GM18873 (cell line): ENCODE results near the gene JAZF1.
"Not testable (repeated sequence)": the region's sequence is repeated elsewhere in the genome, so short reads cannot be mapped to it uniquely, and the experiment has no call there.

Experiments
- ATAC-seq: cut with Tn5 transposase; IDR thresholded peaks from one replicate; pipeline ENCODE4 v1.9.1; 2021; ENCODE audit warnings: mild to moderate bottlenecking, moderate library complexity, moderate number of reproducible peaks; ENCODE audit not compliant: unreplicated experiment, low FRiP score

JAZF1 gene

GRCh38 chr7:27901028-27901760 is 279.4 kb downstream of the JAZF1 start:
- no peak for ATAC-seq

GRCh38 chr7:27900006-27900405 is 280.6 kb downstream of the JAZF1 start:
- no peak for ATAC-seq

DNA sequence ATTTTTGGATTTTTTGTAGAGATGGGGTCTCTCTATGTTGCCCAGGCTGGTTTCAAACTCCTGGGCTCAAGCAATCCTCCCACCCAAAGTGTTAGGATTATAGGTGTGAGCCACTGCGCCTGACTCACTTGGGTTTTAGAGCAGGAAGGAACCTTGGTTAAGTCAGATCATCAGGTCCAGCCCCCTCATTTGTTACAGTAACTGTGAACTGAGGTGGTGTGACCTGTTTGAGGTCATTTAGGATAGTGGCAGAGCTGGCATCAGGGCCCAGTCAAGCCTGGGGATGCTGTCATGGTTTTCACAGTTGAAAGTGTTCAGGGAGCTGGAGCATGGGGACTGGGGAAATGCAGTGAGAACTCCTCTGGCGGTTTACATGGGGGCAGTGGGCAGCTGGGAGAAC is 281.0 kb downstream of the JAZF1 start:
- ATAC-seq, result no peak

DNA sequence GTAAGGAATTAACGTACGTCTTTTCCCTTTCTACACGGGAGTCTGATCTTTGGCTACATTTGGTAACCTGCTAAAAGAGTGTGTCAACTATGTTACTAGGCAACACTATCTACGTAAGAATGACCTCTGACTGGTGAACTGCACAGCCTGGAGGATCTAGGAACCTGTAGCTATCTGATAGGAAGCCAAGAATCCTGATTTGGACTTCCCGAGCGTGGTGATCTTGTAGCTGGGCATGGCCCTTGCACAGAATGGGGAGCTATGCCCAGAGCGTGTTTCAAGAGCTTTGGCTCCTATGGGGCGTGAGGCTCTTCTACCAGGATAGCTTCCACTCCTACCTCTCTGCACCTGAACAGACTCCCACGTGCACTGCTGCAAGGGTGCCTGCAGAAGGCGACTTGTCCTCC is 283.2 kb downstream of the JAZF1 start:
- no peak for ATAC-seq

DNA sequence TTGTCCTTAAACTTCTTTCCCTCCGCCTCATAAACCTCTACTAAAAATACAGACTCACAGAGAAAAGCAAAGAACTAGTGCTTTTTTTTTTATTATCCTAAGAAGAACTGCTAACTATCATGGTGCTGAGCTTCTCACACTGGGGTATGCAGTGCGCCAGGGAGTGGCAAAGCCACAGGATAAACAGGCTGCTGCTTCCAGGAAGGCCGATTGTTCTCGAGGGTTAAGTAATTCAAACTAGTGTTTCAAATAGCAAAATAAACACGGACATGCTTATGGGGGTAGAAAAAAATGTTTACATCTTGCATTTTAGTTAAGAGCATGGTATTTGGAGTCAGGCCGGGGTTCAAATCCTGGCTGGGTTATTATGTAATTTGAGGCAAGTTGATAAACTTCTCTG is 283.6 kb downstream of the JAZF1 start:
- ATAC-seq, result no peak

DNA sequence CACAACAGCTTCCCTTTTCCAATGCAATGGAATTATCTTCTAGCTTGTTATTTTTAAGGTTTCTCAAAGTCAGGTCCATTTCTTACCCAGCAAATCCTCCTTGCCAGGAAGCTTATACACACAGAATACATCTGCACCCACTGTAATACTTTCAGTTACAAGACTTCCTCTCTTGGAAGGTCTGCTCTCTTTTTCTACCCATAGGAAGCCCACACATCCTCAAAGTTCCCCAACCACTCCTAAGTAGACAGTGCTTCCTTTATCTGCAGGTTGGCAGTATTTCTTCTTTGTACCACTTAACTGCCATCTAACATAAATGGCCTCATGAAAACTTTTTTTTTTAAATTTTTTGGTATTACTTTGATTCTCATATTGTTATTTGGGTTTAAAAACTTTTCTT is 285.0 kb downstream of the JAZF1 start:
- ATAC-seq, result no peak

- ATAC-seq, result peak; percentile 99
Measured at GRCh38 chr7:27890205-27890849, 290.3 kb downstream of the JAZF1 start.

DNA sequence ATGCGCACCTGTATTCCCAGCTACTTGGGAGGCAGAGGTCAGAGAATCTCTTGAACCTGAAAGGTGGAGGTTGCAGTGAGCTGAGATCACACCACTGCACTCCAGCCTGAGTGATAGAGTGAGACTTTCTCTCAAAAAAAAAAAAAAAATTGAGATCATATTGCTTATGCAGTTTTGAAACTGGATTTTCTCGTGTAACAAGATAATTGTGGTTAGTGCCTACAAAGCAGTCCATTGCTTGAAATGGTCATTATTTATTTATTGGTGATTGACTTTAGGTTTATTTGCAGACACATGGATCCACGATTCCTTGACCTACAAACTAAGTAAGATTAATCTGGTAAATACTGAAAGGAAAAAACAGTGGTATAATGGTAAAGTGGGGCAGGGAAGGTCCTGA is 290.8 kb downstream of the JAZF1 start:
- peak; percentile 2 for ATAC-seq

DNA sequence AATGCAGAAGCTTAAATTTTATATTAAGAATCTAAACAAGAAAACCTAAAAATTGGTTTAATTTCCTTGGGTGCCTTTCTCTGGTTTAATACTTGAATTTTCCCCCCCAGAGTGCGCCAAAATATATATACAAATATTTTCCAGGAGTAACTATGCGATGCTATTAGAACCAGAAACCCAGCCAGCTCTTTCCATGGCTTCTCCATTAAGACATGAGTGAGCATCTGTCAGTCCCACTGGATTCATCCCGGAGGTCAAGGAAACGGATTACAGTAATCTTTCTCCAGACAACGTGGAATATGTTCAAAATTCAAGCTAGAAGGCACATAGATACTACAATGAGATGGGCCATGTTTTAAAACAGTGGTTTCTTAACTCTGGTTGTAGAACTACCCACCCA is 291.9 kb downstream of the JAZF1 start:
- no peak for ATAC-seq

- ATAC-seq, result not testable (repeated sequence)
Measured at GRCh38 chr7:27886710-27887109, 293.9 kb downstream of the JAZF1 start.

DNA sequence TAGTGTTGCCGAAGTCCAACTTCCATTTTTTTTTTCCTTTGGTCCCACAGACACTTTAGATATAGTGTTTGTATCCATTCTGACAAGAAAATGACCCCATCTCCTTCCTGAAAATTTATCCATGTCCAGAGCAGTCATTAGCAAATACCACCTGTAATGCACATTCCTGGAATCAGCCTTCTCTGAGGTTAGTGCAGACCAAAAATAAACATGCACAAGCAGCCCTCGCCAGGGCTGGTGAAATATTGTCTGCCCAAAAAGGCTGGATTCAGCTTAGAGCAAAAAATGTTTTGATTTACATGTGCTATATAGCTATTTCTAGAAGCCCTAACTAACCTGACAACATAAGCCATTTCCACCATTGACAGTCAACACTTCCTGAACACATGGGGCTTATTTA is 294.9 kb downstream of the JAZF1 start:
- no peak for ATAC-seq

GRCh38 chr7:27883696-27884095 is 296.9 kb downstream of the JAZF1 start:
- ATAC-seq, result no peak

- ATAC-seq, result no peak
Measured at GRCh38 chr7:27876756-27877155, 303.8 kb downstream of the JAZF1 start.

GRCh38 chr7:27875832-27876231 is 304.8 kb downstream of the JAZF1 start:
- ATAC-seq, result no peak

DNA sequence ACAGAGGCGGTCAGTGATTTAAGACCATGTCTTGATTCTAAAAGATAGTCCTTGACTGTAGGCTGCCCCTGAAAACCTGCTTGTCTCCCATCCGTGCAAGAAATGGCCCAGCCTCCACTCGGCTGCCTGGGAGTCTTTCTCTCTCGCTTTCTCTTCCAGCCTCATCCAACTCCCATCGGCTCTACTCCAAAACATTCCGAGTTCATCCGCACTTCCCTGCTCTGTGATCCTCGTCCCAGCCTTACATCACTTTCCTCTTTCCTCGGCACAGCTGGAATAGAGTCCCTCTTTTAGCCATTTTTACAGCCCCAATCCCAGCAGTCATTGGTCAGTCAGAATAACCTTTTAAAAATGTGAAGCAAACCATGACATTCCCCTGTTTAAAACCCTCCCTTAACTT is 305.5 kb downstream of the JAZF1 start:
- ATAC-seq, result no peak

DNA sequence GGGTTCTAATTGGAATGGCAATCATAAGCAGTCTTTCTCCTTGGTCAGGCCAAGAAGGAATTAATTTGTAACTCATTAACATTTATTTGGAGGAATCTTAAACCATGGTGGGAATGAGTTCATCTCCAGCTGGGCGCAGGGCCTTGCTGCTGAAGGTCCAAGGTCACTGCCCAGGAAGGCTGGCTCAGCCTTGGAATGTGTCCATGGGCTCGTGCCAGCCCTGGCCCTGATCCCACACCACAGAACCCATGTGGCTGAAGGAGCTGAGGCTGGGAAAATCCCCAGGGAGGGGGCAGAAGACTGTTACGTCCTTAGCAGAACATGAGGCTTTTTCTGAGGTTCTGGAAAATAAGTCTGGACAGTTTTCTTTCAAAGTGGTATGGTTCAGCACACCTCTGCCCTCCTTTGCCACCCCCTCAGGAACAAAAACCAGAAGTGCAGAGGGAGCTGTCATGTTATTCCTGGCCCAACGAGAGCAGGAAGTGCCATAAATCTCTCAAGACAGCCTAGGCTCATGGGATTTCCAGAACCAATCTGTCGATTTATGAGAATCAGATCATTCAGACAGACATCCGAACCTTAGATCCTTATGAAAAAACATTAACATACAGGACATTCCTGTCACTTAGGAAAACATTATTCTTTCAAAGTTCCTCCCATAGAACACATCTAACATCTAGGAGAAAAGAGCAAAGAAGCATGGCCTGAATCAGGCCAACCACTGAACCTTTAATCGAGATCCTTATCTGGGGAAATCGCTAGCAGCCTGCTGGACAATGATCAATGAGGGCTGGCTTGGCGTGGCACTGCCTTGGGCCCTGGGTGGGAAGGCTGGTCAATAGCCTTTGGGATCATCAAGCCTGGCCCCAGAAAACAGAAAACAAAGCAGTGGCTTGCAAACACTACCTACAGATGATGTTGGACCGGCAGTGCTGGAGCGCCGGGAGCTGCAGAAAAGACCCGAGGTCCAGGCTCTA is 306.3 kb downstream of the JAZF1 start:
- ATAC-seq, result no peak

- ATAC-seq, result no peak
Measured at GRCh38 chr7:27872356-27873275, 308.0 kb downstream of the JAZF1 start.

GRCh38 chr7:27871866-27872265 is 308.7 kb downstream of the JAZF1 start:
- no peak for ATAC-seq

GRCh38 chr7:27871086-27871485 is 309.5 kb downstream of the JAZF1 start:
- ATAC-seq, result no peak

- ATAC-seq, result no peak
Measured at GRCh38 chr7:27870595-27870994, 310.0 kb downstream of the JAZF1 start.
